ENCODE data around the gene FOXP1.

Gene FOXP1

DNA sequence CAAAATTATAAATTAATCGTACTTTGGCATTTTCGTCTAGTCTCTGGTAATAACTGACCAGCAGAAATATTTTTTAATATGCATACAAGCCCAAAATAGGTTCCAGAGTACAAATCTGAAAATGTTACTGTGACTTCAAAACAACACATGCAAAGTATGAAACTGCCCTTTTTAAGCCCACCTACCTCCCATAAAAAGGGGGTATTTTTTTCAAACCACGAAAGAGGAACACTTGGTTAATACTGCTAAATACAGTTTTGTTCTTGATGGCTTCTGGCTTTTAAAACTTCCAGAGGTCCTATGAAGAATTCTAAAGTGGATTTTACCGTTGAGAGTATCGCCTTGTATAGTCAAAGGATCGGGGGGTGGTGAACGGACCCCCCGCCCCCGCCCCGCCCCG, 610.7 kb downstream of the FOXP1 start:
- no peak overlapping the region for H3K4me3 ChIP-seq (ENCODE audit: low read length)
- TF ChIP-seq, protein P1, sequence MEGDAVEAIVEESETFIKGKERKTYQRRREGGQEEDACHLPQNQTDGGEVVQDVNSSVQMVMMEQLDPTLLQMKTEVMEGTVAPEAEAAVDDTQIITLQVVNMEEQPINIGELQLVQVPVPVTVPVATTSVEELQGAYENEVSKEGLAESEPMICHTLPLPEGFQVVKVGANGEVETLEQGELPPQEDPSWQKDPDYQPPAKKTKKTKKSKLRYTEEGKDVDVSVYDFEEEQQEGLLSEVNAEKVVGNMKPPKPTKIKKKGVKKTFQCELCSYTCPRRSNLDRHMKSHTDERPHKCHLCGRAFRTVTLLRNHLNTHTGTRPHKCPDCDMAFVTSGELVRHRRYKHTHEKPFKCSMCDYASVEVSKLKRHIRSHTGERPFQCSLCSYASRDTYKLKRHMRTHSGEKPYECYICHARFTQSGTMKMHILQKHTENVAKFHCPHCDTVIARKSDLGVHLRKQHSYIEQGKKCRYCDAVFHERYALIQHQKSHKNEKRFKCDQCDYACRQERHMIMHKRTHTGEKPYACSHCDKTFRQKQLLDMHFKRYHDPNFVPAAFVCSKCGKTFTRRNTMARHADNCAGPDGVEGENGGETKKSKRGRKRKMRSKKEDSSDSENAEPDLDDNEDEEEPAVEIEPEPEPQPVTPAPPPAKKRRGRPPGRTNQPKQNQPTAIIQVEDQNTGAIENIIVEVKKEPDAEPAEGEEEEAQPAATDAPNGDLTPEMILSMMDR (IDR thresholded peaks at IDR 0.05; ENCODE audit: insufficient read depth, low read depth, low read length, missing control alignments) = no peak

DNA sequence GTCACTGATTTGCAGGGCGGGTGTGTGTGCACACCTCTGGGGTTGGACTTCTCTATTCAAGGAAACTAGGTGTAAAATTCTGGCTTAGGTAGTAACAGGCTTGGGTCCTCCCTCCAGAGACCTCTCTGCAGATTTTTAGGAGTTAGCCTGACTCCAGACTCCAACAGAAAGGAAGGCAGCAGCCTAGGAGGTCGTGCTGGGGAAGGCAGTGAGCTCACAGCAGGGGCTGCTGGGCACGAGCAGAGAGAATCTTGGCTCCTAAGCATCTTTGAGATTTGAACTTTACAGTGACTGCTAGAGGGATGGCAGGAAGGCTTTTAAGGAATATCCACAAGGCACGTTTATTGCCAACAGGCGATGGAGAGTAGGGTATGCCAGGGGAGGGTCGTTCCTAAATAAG, 612.6 kb downstream of the FOXP1 start:
- no peak overlapping the region for H3K4me3 ChIP-seq (ENCODE audit: low read length)
- no peak for DNase-seq (ENCODE audit: low read depth)
- TF ChIP-seq, protein P1 (IDR thresholded peaks at IDR 0.05; ENCODE audit: insufficient read depth, low read depth, low read length, missing control alignments) = no peak

More for the DNA sequence above, 610.7 kb downstream of the FOXP1 start:
- no peak for DNase-seq (ENCODE audit: low read depth)

DNA sequence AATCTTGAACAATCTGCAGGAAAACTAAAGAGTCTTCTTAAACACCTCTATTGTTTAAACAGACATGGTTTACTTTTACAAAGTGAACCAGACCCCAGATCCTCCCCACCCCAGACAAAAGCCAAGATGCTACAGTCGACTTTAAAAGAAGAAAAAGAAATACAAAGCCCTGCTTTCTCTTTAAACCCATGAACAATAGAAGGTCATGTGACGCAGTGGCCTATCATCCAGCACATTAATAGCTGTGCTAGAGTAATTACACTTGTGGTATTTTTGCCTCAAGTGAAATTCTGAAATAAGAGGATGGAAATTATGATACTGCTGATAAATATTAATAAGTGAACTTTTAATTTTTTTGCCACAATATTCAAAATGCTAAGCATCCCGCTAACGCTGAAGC, 613.4 kb downstream of the FOXP1 start:
- TF ChIP-seq, protein P1 (IDR thresholded peaks at IDR 0.05; ENCODE audit: insufficient read depth, low read depth, low read length, missing control alignments) = no peak
- DNase-seq (ENCODE audit: low read depth) = no peak
- H3K4me3 ChIP-seq (ENCODE audit: low read length) = no peak overlapping the region

DNA sequence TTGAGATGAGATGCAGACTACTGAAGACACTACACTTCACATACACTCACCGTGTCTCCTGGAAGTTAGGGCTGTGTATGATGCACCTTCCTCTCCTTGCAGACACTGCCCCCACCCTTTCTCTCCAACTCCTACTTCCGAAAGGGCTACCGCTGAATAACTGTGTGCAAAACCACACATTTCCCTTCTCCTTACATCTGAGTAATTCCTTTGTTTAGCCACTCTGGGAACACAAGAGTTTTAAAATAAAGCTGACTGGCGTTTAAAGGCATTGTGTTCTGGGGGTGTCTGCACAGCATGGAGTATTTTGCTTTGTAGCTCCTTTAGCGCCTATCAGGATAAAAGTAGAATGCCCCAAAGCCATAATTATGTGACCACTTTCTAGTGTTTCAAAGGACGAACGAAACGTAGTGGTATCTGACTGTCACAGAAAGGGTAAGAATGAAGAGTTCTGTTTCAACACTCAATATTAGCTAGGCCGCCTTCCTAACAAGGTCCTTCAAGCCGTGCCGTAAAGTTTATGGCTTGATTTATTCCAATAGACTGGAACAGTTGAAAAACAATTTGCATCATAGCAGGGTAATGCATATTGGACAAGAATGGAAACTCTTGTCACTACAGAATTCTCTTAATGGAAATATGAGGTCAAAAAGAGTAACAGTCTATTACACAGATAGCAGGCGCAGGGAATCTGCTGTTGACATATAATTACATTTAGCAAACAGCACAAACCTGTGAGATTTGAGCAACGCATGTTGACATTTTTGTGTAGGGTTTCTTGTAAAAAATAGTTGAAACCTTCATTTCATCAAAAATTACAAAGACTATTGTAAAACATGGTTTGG, 619.9 kb downstream of the FOXP1 start:
- H3K4me3 ChIP-seq (ENCODE audit: low read length) = no peak overlapping the region
- DNase-seq (ENCODE audit: low read depth) = no peak
- TF ChIP-seq, protein P1 (IDR thresholded peaks at IDR 0.05; ENCODE audit: insufficient read depth, low read depth, low read length, missing control alignments) = no peak

DNA sequence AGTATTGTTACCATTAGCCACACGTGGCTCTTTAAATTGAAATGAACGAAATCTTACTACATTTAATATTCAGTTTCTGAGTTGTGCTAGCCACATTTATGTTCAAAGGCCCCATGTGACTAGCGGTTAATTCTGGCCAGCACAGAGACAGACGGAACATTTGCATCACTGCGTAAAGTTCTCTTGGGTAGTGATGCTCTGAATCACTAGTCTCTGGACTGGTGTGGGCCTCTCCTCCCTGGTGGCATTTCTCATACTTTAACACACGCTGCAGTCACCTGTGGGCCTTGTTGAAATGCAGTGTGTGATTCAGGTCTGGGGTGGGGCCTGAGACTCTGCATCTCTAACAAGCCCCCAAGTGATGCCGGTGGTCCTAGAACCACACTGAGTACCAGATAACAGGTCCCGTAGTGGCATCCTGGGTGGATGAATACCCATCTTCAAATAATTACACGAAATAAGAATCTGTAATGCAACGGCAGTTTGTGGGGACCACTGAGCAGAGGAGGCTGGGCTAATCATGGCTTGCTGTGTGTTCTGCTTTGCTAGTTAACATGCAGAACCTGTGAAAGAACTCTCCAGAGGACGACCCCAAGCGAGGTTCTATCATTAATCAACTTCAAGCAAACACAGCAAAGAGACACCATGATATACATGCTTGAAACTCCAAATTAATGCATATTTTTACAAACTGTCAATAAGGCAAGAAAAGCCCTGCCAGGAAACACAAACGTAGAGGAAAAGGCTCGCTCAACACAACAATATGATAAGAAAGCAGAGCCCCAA, 623.8 kb downstream of the FOXP1 start:
- TF ChIP-seq, protein P1 (IDR thresholded peaks at IDR 0.05; ENCODE audit: insufficient read depth, low read depth, low read length, missing control alignments) = no peak
- H3K4me3 ChIP-seq (ENCODE audit: low read length) = no peak overlapping the region
- DNase-seq (ENCODE audit: low read depth) = no peak

DNA sequence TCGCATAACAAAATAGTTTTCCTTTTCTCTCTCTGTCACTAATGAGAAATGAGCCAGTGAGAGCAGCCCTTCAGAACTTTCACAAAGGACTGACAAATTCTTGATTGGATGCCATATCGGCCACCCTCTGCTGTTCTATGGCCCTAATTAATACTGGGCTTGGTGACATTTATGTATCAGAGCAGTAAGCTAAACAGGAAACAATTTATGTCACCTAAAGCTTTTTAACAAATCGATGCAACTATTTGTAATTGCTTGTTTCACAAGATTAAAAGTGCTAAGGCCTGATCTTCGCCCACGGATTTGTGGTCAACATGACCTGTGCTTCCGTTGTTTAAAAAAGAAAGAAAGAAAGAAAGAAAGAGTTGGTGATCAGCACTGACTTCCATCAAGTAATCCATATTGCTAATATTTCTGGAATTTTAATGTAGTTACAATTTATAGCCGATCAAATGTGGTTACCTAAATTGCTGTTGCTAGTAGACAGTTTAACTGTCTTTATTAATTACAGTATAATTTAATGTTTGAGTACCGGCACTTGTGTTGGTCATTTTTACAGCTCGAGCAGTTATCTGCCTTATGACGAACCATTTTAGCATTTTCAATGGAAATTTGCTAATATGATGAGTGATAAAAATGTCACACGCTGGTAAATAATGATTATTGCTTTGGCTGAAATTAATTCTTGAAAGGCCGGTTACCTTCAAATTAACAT, 631.3 kb downstream of the FOXP1 start:
- no peak overlapping the region for H3K4me3 ChIP-seq (ENCODE audit: low read length)
- TF ChIP-seq, protein P1 (IDR thresholded peaks at IDR 0.05; ENCODE audit: insufficient read depth, low read depth, low read length, missing control alignments) = no peak
- no peak for DNase-seq (ENCODE audit: low read depth)

Data from epithelial cell of esophagus (primary cell).